A549 (cell line): ENCODE results near the gene EPS8L3.

Source experiments
- CEBPB ChIP-seq, 2 experiments: fragments of >200 bp in 1 of 2; sonication (Bioruptor Twin) in 1 of 2; formaldehyde crosslinking in 1 of 2; IDR thresholded peaks; 2 replicates each; pipeline ENCODE4 v1.6.1; 2012 to 2016
- CTCF ChIP-seq: fragments of >200 bp; sonication (Bioruptor Twin); formaldehyde crosslinking; IDR thresholded peaks from 3 replicates; pipeline ENCODE4 v1.5.1; 2016
- FOSL2 ChIP-seq, 2 experiments: fragments of 450-650 bp in 1 of 2; fragments of >200 bp in 1 of 2; sonication (Bioruptor Twin) in 1 of 2; formaldehyde crosslinking; IDR thresholded peaks; 2 replicates each; pipeline versions ENCODE4 v1.5.0 to v1.6.1; 2016 to 2020; ENCODE audit warnings: mild to moderate bottlenecking in 1 of 2, moderate library complexity in 1 of 2
- HMGXB4 ChIP-seq: fragments of 250-450 bp; sonication (Bioruptor Pico); IDR thresholded peaks from 2 replicates; pipeline ENCODE4 v1.5.0; 2021; ENCODE audit warnings: mild to moderate bottlenecking, moderate library complexity, borderline replicate concordance
- POLR2A ChIP-seq: IDR thresholded peaks from 2 replicates; pipeline ENCODE4 v1.6.1; 2012; ENCODE audit warnings: mild to moderate bottlenecking, low read length
- RAD21 ChIP-seq, 2 experiments: fragments of >200 bp in 1 of 2; sonication (Bioruptor Twin) in 1 of 2; formaldehyde crosslinking in 1 of 2; IDR thresholded peaks in 1 of 2; conservative IDR thresholded peaks in 1 of 2; 2 replicates in 1 of 2; 3 replicates in 1 of 2; pipeline ENCODE4 v1.6.1; 2012 to 2018; ENCODE audit warnings: inconsistent platforms in 1 of 2
- RCOR1 ChIP-seq: fragments of 150-350 bp; IDR thresholded peaks from 2 replicates; pipeline ENCODE4 v1.6.1; 2014; ENCODE audit warnings: antibody characterized with exemption, low read length, low read depth
- REST ChIP-seq: fragments of 200-600 bp; sonication (generic); IDR thresholded peaks from 2 replicates; pipeline ENCODE4 v1.6.1; 2016; ENCODE audit warnings: antibody characterized with exemption, mild to moderate bottlenecking, moderate library complexity
- ZFP36 ChIP-seq: fragments of 450-650 bp; IDR thresholded peaks from 2 replicates; pipeline ENCODE4 v1.6.1; 2014; ENCODE audit warnings: borderline replicate concordance; ENCODE audit not compliant: partially characterized antibody

DNA sequence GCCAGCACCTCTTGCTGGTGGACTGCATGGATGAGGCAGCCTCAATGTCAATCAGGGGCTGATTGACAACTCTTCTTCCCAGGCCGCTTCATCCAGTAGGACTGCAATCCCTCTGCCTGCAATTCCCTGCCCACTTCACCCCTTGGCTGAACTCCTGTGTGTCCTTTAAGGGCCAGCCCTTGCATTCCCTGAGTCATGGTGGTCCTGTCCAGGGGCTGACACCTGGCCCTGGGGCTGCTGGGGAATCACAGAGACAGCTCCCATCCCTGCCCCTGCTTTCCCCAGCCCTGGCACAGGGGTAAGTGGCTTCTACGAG, 4.6 kb upstream of the EPS8L3 start:
- TF ChIP-seq CTCF = no peak
- TF ChIP-seq ZFP36 = no peak
- no peak for TF ChIP-seq REST
- no peak for TF ChIP-seq HMGXB4 (CRISPR knock-in tag)
- TF ChIP-seq RAD21 (conservative IDR thresholded peaks at IDR 0.05 in 1 of 2, IDR thresholded peaks at IDR 0.05 in 1 of 2) = no peak
- no peak for TF ChIP-seq POLR2A
- TF ChIP-seq CEBPB (IDR thresholded peaks at IDR 0.05) = no peak
- TF ChIP-seq FOSL2 (IDR thresholded peaks at IDR 0.05) = no peak
- TF ChIP-seq FOSL2 (CRISPR knock-in tag; IDR thresholded peaks at IDR 0.05) = no peak
- no peak for TF ChIP-seq RCOR1
